HG02610 (cell line): ENCODE measurements around the gene DMD.

Experiments used
- ATAC-seq: cut with Tn5 transposase; IDR thresholded peaks from one replicate; pipeline ENCODE4 v1.9.1; 2021; ENCODE audit warnings: mild to moderate bottlenecking, moderate library complexity; ENCODE audit not compliant: unreplicated experiment

Gene DMD

GRCh38 chrX:31166416-31166815 lies 2044.9 kb downstream of the DMD start:
- ATAC-seq, result no peak

DNA sequence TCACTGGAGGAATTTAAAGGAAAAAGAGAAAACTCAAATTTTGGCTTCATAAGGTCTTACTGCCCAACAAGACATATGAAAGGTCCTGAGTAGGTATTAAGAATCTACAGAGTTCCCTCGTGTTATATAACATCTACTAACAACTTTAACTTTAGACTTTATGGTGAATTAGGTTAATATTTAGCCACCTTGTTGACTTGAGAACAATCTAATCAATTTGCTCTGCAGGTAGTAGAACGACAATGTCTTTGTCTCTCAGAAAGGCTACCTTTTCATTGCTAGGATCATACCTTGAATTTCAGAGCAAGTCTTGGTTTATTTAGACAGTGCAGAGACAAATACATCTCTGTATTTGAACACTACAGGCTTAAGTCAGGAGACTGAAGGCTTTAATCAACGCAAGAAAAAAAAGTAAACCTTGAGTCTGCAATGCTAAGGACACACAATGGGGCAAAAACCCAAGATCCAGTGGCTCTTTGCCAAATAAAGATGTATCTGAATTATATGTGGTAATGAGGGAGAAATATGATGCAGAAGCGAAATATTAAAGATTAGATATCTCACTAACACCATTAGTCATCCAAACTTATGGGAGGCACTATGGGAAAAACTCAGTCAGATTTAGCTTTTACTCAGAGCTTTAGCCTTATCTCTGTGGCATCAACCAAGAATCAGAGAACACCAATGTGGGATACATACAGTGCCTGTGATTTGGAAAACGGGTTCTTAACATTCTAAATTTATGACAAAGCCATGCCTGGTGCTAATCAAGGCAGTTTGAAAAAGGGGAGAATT lies 2045.9 kb downstream of the DMD start:
- ATAC-seq, result no peak

- ATAC-seq, result no peak
Observed at GRCh38 chrX:31154946-31155345, 2056.4 kb downstream of the DMD start.

- ATAC-seq, result no peak
Observed at GRCh38 chrX:31153475-31154047, 2057.8 kb downstream of the DMD start.

DNA sequence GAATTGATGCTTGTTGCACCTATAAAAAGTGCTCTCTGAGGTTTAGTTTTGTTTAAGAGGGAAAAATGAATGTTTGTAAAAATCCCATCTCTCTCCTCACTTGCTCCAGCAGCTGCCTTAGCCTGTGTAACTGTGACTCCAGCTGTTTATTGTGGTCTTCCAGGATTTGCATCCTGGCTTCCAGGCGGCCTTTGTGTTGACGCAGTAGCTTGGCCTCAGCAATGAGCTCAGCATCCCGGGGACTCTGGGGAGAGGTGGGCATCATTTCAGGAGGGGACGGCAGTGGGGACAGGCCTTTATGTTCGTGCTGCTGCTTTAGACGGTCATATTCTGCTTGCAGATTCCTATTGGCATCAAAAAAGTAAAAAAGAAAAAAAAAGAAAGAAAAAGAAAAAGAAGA lies 2064.2 kb downstream of the DMD start:
- no peak for ATAC-seq

- ATAC-seq, result no peak
Observed at GRCh38 chrX:31139961-31140360, 2071.4 kb downstream of the DMD start.

DNA sequence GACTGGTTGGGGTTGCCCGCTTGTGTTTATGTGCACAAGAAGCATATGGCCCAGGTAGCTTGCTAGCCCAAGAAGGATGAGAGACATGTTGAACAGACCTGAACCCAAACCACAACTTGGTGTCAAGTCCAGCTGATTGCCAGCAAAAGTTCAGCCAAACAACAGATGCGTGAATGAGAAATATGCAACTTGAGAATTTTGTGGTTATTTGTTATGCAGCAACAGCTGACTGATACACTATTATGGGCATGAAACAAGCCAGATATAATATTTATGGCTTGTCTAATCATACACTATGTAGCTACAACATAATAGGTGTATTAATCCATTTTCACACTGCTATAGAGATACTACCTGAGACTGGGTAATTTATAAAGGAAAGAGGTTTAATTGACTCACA lies 2073.2 kb downstream of the DMD start:
- ATAC-seq, result no peak

DNA sequence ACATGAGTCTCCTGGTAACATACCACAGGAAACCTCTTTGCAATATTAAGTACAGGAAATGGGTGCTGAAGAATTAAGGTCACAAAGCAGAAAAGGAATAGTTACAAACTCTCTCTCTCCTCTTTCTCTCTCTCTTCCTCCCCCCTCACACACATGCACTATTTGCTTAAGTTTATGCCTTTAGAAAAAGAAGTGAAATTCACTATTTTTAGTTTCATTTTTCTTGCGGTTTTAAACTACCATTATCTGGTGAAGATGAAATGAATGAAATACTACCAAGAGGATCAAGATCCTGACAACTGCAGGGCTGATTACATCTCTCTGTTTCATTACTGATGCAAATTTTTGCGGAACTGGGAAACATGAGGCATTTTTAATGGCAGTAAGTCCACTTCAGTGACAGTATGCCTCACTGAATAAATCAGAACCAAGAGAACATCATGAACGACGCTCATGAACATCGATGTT lies 2075.2 kb downstream of the DMD start:
- peak; percentile 95 for ATAC-seq

DNA sequence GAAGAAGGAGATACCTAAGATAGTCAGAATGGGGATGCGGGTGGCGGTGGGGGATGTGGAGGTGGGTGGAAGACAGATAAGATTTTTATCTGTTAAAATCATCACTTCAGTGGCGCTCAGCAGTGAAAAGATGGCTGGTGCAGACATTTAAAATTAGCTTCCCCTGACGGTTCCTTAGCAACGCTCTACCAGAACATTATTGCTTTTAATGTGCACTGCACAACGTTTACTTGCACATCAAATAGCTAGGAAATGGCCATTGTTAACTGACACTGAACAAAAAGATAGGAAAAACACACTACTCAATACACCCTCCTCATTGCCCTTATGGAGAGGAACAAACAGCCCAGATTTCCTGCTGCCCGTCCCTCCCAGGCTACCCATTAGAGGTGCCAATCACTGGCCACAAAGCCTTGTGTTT lies 2078.5 kb downstream of the DMD start:
- ATAC-seq, result no peak

DNA sequence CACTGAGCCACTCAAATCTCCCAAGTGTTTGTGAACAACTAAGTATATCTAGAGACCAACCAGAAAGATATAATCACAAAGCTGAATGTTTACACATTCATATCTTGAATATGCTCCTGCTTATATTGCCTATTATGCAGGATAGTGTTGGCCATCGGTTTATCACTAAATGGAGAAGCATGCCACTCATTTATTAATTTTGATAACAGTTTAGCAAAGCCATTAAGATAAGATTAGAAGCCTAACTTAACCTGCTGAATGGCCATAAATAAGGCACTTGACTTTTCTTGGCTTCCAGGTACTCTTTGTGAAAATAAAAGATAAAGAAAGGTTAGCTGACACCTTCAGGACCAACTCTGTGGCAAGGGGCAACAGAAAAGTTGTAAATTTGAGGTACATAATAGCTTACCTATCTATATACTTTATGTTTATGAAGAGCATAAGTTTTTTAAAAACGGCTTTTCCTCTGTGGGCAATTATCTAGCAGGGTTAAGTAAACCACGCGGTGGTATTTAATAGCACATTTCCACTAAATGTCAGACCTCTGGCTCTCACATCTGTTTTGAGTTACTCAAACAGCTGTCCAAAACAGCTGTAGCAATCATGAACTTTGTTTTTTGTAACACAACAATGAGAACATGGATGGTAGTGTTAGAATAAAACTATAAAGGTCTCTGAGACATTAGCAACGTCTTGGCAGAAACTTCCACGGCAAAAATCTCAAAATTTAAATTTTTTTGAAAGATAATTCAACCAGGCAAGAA lies 2080.7 kb downstream of the DMD start:
- no peak for ATAC-seq

DNA sequence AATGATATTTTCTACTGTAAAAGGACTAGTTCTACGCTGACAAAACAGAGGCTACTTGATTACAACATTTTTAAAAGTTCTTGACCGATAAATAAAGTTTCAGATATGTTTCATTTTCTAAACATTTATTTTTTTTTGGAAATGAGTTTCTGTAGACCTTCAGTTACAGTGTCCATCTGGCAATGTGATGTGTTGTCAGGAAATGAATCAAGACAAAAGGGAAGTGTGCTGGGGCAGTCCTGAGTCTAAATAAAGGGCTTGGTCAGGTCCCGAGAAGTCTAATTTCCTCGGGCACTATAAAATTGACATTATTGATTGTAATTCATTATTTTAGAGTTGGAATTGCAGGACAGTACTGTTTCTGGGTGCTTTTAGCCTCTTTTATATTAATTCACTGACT lies 2082.5 kb downstream of the DMD start:
- ATAC-seq, result no peak

DNA sequence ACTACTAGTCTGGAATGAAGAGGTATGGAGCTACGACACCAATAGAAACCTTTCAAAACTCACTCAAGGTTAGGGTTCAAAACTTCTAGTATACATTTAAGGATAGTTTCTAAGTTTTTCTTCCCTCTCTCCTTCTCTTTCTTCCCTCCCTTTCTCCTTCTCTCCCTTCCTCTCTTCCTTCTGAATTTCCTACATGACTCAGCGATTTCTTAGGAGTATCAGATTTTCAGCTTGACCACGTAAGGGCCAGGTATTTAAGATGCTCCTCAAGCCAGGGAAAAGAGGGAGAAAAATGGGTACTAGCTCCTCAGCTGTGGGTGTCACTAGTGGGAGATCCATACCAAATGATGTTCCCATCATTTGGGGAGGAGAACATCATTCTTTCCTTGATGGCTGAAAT lies 2083.6 kb downstream of the DMD start:
- ATAC-seq, result no peak

- no peak for ATAC-seq
Observed at GRCh38 chrX:31126205-31126604, 2085.1 kb downstream of the DMD start.

DNA sequence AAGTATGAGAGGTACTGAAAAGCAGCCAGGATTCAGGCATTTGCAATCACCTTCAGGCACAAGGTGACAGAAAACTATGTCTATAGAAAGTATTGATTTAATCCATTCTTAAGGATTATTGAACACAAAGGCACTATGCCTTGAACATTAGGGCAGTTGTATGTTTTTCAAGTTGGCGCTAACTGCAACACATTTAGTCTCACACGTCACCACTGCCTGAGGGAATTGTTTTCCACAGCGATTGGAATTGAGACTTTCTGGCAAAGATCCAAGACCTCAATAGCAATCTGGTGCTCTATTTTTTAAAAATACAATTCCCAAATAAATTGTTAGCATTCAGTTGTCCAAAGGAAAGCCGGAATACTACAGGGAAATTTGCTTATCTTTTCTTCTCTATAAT lies 2086.8 kb downstream of the DMD start:
- no peak for ATAC-seq

DNA sequence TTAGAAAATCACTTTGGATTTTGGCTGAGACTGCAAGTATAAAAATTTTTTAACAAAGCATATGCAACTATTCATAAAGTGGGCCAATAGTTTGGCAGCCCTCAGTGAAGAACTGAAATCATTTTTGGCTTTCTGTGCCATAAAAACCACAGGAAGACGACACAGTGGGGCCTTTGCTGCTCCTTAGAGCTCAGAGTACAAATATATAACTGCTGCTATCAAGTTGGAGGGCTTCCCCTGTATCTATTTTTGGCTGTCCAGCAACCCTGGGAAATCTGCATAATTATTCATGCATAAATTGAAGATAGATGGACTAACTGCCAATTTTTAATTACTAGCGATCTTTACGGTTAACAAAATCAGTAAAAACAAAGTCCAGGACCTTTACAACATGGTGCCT lies 2088.0 kb downstream of the DMD start:
- ATAC-seq, result no peak

GRCh38 chrX:31117266-31117665 lies 2094.1 kb downstream of the DMD start:
- no peak for ATAC-seq

- ATAC-seq, result no peak
Observed at GRCh38 chrX:31115398-31115797, 2096.0 kb downstream of the DMD start.

DNA sequence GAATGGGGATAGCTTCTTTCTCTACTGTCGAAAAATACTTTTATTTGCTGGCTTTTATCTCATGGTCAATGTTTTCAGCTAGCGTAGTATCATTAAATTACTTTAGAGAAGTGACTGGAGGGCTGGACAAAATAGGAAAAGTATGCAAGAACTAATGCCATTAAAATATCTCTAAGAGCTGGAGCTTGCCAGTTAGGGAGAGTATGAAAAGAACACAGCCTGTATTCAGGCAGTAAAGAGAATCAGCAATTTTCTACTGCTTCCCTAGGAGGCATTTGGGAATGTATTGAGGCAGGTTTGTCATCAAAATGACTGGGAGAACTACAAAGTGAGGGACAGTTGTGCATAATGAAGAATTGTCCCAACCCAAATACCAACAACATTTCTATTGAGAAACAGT lies 2096.5 kb downstream of the DMD start:
- no peak for ATAC-seq

- ATAC-seq, result no peak
Observed at GRCh38 chrX:31112226-31112999, 2098.9 kb downstream of the DMD start.

- ATAC-seq, result no peak
Observed at GRCh38 chrX:31110657-31111056, 2100.7 kb downstream of the DMD start.

DNA sequence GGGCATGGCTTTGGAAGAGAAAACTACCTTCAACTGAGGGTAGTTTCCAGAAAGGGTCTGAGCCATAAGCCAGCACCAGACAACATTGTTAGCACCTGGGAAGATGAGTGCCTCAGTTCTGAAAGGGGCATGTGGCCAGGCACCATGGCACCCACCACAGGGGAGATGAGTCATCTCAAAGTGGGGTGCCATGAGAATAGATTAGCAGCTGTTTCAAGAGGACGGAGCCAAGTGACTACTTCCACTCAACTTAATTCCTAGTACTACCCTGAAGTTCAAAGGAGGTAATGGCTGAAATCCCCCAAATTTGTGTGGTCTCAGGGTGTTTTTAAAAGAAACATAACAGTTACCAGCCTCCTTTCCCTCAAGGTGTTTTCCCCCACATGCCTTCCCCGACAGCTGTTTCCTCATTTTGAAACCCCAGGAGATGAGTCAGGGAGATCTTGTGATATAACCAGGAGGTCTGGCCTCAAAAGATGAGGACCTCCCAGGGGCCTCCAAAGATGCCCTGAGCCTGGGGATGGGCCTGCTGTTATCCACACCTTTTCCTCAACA lies 2111.7 kb downstream of the DMD start:
- peak; percentile 87 for ATAC-seq
